Pancreas (tissue), 10 donors: ENCODE measurements around the gene KLRF2. TPM values are rescaled to one million over a fixed set of nuclear protein-coding genes. Genes with fewer than 3 reads are reported as not detected.

ENCODE experiments used
- ATAC-seq, 4 donors: fragments of 200-7000 bp; cut with Tn5 transposase; one replicate each; pipeline versions ENCODE4 v1.8.0 to v1.9.1; 2020; ENCODE audit warnings: mild to moderate bottlenecking in 4 of 4, moderate library complexity in 4 of 4
- DNase-seq, 6 donors: peaks; one replicate each; pipeline ENCODE4 v3.0.0-alpha.2; 2020
- FAIRE-seq: peaks from 2 replicates; lab custom pipeline; 2012; peaks lifted over from hg19 to GRCh38; lab: Jason Lieb, UNC
- H3K27ac ChIP-seq, 4 donors: fragments of 200-600 bp; sonication (generic); 1 replicate in 3 of 4; 2 replicates in 1 of 4; pipeline versions ENCODE4 v1.5.0 to v1.8.0; 2020
- H3K27me3 ChIP-seq, 4 donors: fragments of 200-600 bp; one replicate each; pipeline ENCODE4 v1.8.0; 2021
- H3K36me3 ChIP-seq, 3 donors: fragments of 200-600 bp; sonication (generic) in 1 of 3; one replicate each; pipeline versions ENCODE4 v1.5.0 to v1.8.0; 2020 to 2021
- H3K4me1 ChIP-seq, 3 donors: fragments of 200-600 bp; one replicate each; pipeline ENCODE4 v1.8.0; 2021
- H3K4me3 ChIP-seq, 4 donors: fragments of 200-600 bp; sonication (generic) in 2 of 4; one replicate each; pipeline versions ENCODE4 v1.5.0 to v1.8.0; 2020 to 2021
- H3K9me3 ChIP-seq, 4 donors: fragments of 200-600 bp; one replicate each; pipeline ENCODE4 v1.8.0; 2021
- WGBS, 2 donors: extraction: QIAGEN DNeasy Blood & Tissue Kit; methylation state at CpG; one replicate each; pipeline ENCODE4 v1.1.7; 2013; 5-methylcytosine and 5-hydroxymethylcytosine counted together
- intact Hi-C, 3 donors: fragments of 100-400 bp; cut with DNase I; formaldehyde crosslinking; loops; one replicate each; pipeline versions ENCODE4 v1.11.1 to v1.14.2; 2022
- polyA plus RNA-seq, 2 donors: library from polyadenylated mRNA; stranded (reverse); fragments of 200-250 nt; gene quantifications; one replicate each; pipeline ENCODE4 v1.2.3, GENCODE V29; 2013
- total RNA-seq, 6 donors: library from RNA; stranded (reverse); fragmentation: NEBNext Ultra II Directional in 4 of 6; extraction: Animal tissue kit (Norgen Biotek cat#: 25700) in 4 of 6; gene quantifications; one replicate each; pipeline versions ENCODE4 v1.2.1 to v1.2.4, GENCODE V29; 2021 to 2023
- TF ChIP-seq, protein P1 (sequence below), 4 donors: fragments of 200-600 bp; sonication (generic) in 3 of 4; IDR thresholded peaks; one replicate each; pipeline versions ENCODE4 v1.5.0 to v1.8.0; 2021; ENCODE audit warnings: antibody characterized with exemption in 4 of 4
- donor health status: healthy with polysubstance abuse.
- donor health status: DM: no; HTN: no; CAD: no; lungs with moderate emphysema.
- donor health status: DM: no; HTN: no; CAD: no.
- donor health status: control.
- donor health status: control.
- donor health status: Bipolar disorder and iron deficiency.
- donor health status: DM: yes; HTN: yes; CAD: no.
- donor health status: DM: no; HTN: no; CAD: no.
- donor health status: DM: no; HTN: no; CAD: no.
- donor health status: DM: yes; HTN: yes; CAD: no.

KLRF2 gene, protein sequence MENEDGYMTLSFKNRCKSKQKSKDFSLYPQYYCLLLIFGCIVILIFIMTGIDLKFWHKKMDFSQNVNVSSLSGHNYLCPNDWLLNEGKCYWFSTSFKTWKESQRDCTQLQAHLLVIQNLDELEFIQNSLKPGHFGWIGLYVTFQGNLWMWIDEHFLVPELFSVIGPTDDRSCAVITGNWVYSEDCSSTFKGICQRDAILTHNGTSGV
- total RNA-seq (not detected), polyA plus RNA-seq (not detected)

DNA sequence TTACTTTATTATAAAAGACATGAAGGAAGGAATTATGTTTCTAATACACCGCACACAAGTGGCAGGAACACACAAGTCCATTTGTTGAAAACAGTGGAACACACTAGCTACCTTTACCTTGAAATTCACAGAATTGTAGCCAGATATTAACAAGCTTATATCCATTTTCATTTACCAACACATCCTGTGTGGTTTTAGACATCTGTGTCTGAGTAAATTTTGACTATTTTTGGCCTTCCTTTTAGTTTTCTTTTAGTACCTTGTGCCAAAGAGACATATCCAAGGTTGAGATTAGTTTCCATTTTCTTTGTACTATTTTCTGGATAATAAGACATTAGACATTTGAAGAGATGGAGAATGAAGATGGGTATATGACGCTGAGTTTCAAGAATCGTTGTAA, at the start of gene KLRF2:
Gene KLRF2, plus strand, starts transcription at position 244 of the 400 bp plus-strand sequence. Its CDS starts 107 bp downstream, at position 351.
- Histone ChIP-seq H3K27me3 (no peaks in the 10 kb centered on the region), H3K36me3 (no peaks in the 10 kb centered on the region), H3K4me1 (no peaks in the 10 kb centered on the region), H3K9me3 (no peaks in the 10 kb centered on the region), H3K4me3 (no peak within 1 kb of the TSS), H3K27ac (no peak within 1 kb of the TSS)
- FAIRE-seq (no peak), ATAC-seq (no peak), DNase-seq (no peak)
- WGBS, 2 donors: 85 to 95% methylated on average over 3 of the region's 3 CpGs
- TF ChIP-seq, protein P1, sequence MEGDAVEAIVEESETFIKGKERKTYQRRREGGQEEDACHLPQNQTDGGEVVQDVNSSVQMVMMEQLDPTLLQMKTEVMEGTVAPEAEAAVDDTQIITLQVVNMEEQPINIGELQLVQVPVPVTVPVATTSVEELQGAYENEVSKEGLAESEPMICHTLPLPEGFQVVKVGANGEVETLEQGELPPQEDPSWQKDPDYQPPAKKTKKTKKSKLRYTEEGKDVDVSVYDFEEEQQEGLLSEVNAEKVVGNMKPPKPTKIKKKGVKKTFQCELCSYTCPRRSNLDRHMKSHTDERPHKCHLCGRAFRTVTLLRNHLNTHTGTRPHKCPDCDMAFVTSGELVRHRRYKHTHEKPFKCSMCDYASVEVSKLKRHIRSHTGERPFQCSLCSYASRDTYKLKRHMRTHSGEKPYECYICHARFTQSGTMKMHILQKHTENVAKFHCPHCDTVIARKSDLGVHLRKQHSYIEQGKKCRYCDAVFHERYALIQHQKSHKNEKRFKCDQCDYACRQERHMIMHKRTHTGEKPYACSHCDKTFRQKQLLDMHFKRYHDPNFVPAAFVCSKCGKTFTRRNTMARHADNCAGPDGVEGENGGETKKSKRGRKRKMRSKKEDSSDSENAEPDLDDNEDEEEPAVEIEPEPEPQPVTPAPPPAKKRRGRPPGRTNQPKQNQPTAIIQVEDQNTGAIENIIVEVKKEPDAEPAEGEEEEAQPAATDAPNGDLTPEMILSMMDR (IDR thresholded peaks at IDR 0.05): no peak
- intact Hi-C loops: no loop called here

DNA sequence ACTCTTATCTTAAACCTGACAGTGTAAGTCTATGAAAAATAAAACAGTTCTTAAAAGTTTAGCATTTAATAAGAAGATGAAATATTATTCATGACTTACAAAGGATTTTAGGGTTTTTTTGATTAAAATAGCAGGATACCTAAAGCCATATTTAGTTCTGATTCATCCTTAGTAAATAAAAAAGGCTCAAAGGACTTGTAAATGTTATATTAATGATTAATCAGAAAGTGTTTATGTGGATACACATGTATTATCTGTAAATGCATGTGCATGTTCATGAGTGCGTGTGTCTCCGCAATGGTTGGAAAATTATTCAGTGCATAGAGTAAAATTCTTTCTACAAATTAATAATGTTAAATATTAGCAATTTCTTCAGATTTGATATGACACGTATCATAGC, 49.6 kb upstream of the KLRF2 start:
- ATAC-seq (no peak), FAIRE-seq (no peak)

DNA sequence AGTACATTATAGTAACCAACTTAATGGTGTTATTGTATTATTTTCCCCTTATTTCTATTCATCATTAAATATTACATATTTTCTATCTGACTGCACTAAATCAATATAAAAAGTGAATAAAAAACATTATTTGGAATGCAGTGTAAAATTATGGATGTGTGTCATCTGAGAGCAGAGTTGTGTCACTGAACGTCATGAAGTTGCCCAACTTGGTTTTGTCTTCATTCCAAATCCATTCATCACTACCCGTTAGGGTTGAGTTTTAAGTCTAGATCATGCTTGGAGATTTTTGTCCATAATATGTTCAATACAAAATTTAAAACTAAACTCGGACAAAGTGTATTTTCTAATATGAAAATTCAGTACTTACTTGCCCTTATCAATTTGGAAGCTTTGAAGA, 37.9 kb upstream of the KLRF2 start:
- FAIRE-seq (no peak), DNase-seq (no peak), ATAC-seq (no peak)
- H3K27ac ChIP-seq: no peak overlapping the region
- H3K36me3 ChIP-seq: no peaks in the 10 kb centered on the region
- no peaks in the 10 kb centered on the region for H3K27me3 ChIP-seq
- TF ChIP-seq, protein P1 (IDR thresholded peaks at IDR 0.05): no peak
- WGBS, 2 donors: 38 to 59% methylated on average over 3 of the region's 3 CpGs
- H3K9me3 ChIP-seq: no peaks in the 10 kb centered on the region
- H3K4me3 ChIP-seq: no peak overlapping the region
- intact Hi-C loops: no loop called here
- no peaks in the 10 kb centered on the region for H3K4me1 ChIP-seq

More for the DNA sequence above, 49.6 kb upstream of the KLRF2 start:
- no peaks in the 10 kb centered on the region for H3K4me1 ChIP-seq
- no peaks in the 10 kb centered on the region for H3K36me3 ChIP-seq
- DNase-seq: no peak
- no peaks in the 10 kb centered on the region for H3K27me3 ChIP-seq
- H3K9me3 ChIP-seq: no peaks in the 10 kb centered on the region
- TF ChIP-seq, protein P1 (IDR thresholded peaks at IDR 0.05): no peak
- no peak overlapping the region for H3K27ac ChIP-seq
- WGBS, 2 donors: 45 to 52% methylated on average over 3 of the region's 3 CpGs
- intact Hi-C loops: no loop called here
- no peak overlapping the region for H3K4me3 ChIP-seq

DNA sequence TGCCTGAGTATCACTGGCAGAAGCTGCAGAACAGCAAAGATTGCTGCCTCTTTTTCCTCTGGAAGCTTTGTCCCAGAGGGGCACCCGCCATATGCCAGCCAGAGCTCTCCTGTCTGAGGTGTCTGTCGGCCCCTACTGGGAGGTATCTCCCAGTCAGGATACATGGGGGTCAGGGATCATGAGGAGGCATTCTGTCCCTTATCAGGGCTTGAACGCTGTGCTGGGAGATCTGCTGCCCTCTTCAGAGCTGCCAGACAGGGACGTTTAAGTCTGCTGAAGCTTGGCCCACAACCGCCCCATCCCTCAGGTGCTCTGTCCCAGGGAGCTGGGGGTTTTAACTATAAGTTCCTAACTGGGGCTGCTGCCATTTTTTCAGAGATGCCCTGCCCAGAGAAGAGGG, 32.4 kb upstream of the KLRF2 start:
- FAIRE-seq (no peak), ATAC-seq (no peak), DNase-seq (no peak)
- TF ChIP-seq, protein P1 (IDR thresholded peaks at IDR 0.05): no peak
- intact Hi-C loops: no loop called here
- H3K27me3 ChIP-seq: no peaks in the 10 kb centered on the region
- no peaks in the 10 kb centered on the region for H3K4me1 ChIP-seq
- H3K27ac ChIP-seq: no peak overlapping the region
- WGBS, 2 donors: 55 to 59% methylated on average over 5 of the region's 5 CpGs
- H3K36me3 ChIP-seq: no peaks in the 10 kb centered on the region
- no peak overlapping the region for H3K4me3 ChIP-seq
- H3K9me3 ChIP-seq: no peaks in the 10 kb centered on the region

DNA sequence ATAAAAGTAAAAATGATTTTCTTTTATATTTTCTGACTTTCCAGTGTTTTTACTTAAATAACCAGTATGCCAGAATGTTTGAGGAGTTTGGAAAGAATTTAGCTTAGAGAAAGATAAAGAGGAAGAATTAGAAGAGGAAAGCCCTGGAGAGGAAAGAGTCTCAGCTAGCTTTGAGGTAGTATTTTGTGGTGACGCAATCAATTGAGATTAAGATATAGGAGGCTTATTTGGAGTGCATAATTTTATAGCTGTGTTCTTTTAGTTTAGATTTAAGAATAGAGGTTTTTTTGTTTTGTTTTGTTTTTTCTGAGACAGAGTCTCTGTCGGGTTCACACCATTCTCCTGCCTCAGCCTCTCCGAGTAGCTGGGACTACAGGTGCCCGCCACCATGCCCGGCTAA, 30.2 kb upstream of the KLRF2 start:
- intact Hi-C loops: no loop called here
- no peak for FAIRE-seq
- no peak overlapping the region for H3K27ac ChIP-seq
- no peaks in the 10 kb centered on the region for H3K4me1 ChIP-seq
- no peak for ATAC-seq
- no peaks in the 10 kb centered on the region for H3K9me3 ChIP-seq
- TF ChIP-seq, protein P1 (IDR thresholded peaks at IDR 0.05): no peak
- H3K27me3 ChIP-seq: no peaks in the 10 kb centered on the region
- WGBS, 2 donors: 90 to 94% methylated on average over 3 to 5 of the region's 5 CpGs
- no peaks in the 10 kb centered on the region for H3K36me3 ChIP-seq
- no peak for DNase-seq
- no peak overlapping the region for H3K4me3 ChIP-seq
